A673 (cell line): ENCODE measurements around the gene SLC15A1.

ENCODE experiments used
- CTCF ChIP-seq: fragments of 300-800, 200-600 bp; sonication (generic); conservative IDR thresholded peaks from 2 replicates; pipeline ENCODE4 v1.5.1; 2017; ENCODE audit warnings: low read depth, mild to moderate bottlenecking, antibody characterized with exemption, low read length, moderate library complexity, mixed read lengths
- EZH2 ChIP-seq: fragments of 200-600 bp; sonication (generic); IDR thresholded peaks from 2 replicates; pipeline ENCODE4 v1.6.1; 2017; ENCODE audit warnings: borderline replicate concordance, low read depth, mild to moderate bottlenecking, mixed read lengths, antibody characterized with exemption, low read length; ENCODE audit not compliant: poor library complexity, severe bottlenecking

DNA sequence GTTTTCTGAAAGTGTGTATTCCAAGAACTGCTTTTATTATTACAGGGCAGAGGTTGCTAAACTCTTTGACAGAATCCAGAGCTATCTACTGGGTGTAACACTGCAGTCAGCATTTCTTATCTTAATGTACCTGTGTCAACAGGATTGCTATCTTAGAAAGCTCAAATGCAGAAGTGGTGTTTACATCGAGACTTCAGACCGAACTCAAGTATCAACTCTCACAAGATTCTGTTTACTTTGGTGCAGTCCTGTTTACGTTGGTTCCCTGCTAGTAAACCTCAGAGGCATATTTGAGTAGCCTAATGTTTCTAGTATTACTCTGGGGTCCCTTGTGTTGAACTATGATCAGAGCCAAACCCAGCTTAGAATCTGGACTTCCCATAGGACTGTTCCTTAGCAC is 20.5 kb downstream of the SLC15A1 start:
- TF ChIP-seq CTCF, result no peak
- no peak for TF ChIP-seq EZH2
